ENCODE data around the gene IP6K3. TPM values are rescaled to one million over a fixed set of nuclear protein-coding genes. Genes with fewer than 3 reads are reported as not detected.

Gene IP6K3
- total RNA-seq, 2 donors from 2014 or later, result 17.3 to 29.9 TPM

- TF ChIP-seq CTCF (IDR thresholded peaks at IDR 0.05), result no peak
- H3K27me3 ChIP-seq, result no peaks in the 10 kb centered on the region
- H3K27ac ChIP-seq, result no peak overlapping the region
- peaks cover 93% of the 10 kb centered on the region for H3K36me3 ChIP-seq
- H3K4me3 ChIP-seq, result no peak overlapping the region
- no peak for DNase-seq (ENCODE audit: low spot score)
- peaks cover 0 to 28% of the 10 kb centered on the region in 2 donors for H3K4me1 ChIP-seq
- no peaks in the 10 kb centered on the region for H3K9me3 ChIP-seq
Measured at GRCh38 chr6:33776764-33777163, 30.1 kb upstream of the IP6K3 start.

- no peak overlapping the region for H3K27ac ChIP-seq
- no peak for TF ChIP-seq CTCF (IDR thresholded peaks at IDR 0.05)
- no peaks in the 10 kb centered on the region for H3K27me3 ChIP-seq
- DNase-seq (ENCODE audit: low spot score), result no peak
- H3K9me3 ChIP-seq, result no peaks in the 10 kb centered on the region
- peaks cover 92% of the 10 kb centered on the region for H3K36me3 ChIP-seq
- peaks cover 0 to 28% of the 10 kb centered on the region in 2 donors for H3K4me1 ChIP-seq
- H3K4me3 ChIP-seq, result no peak overlapping the region
Measured at GRCh38 chr6:33776186-33776585, 29.5 kb upstream of the IP6K3 start.

GRCh38 chr6:33774774-33775173 lies 28.1 kb upstream of the IP6K3 start:
- Histone ChIP-seq H3K4me3 (no peak overlapping the region), H3K27me3 (no peaks in the 10 kb centered on the region), H3K36me3 (peaks cover 77% of the 10 kb centered on the region), H3K27ac (no peak overlapping the region), H3K9me3 (no peaks in the 10 kb centered on the region), H3K4me1 (peaks cover 0 to 33% of the 10 kb centered on the region in 2 donors)
- no peak for DNase-seq (ENCODE audit: low spot score)
- no peak for TF ChIP-seq CTCF (IDR thresholded peaks at IDR 0.05)

- Histone ChIP-seq H3K4me1 (peaks cover 0 to 33% of the 10 kb centered on the region in 2 donors), H3K36me3 (peaks cover 60% of the 10 kb centered on the region), H3K4me3 (no peak overlapping the region), H3K27me3 (no peaks in the 10 kb centered on the region), H3K9me3 (no peaks in the 10 kb centered on the region), H3K27ac (no peak overlapping the region)
- TF ChIP-seq CTCF (IDR thresholded peaks at IDR 0.05), result no peak
- no peak for DNase-seq (ENCODE audit: low spot score)
Measured at GRCh38 chr6:33772902-33773472, 26.3 kb upstream of the IP6K3 start.

GRCh38 chr6:33772082-33772830 lies 25.6 kb upstream of the IP6K3 start:
- Histone ChIP-seq H3K9me3 (no peaks in the 10 kb centered on the region), H3K4me3 (no peak overlapping the region), H3K4me1 (peaks cover 0 to 33% of the 10 kb centered on the region in 2 donors), H3K27ac (peak overlapping the region; percentile 59 to 67), H3K36me3 (peaks cover 52% of the 10 kb centered on the region), H3K27me3 (no peaks in the 10 kb centered on the region)
- no peak for DNase-seq (ENCODE audit: low spot score)
- no peak for TF ChIP-seq CTCF (IDR thresholded peaks at IDR 0.05)

All from right atrium auricular region (tissue), 2 donors.